Activated CD8-positive, alpha-beta T cell treated with anti-CD3 and anti-CD28 coated beads for 36 hours (primary cell): ENCODE results near the gene ADARB1. TPM values are rescaled to one million over a fixed set of nuclear protein-coding genes. Genes with fewer than 3 reads are reported as not detected.

Experiments
- ATAC-seq: fragments of 200-7000 bp; cut with Tn5 transposase; one replicate; pipeline ENCODE4 v1.10.0; 2021; ENCODE audit warnings: mild to moderate bottlenecking, moderate library complexity
- CTCF ChIA-PET: fragments of 350-600 bp; sonication (Branson Sonifier 250); formaldehyde crosslinking; loops from one replicate; lab custom pipeline; 2021; ENCODE audit warnings: antibody characterized with exemption; lab: Charles Lee
- POLR2A ChIA-PET: fragments of 350-600 bp; sonication (Branson Sonifier 250); formaldehyde crosslinking; loops from one replicate; lab custom pipeline; 2021; ENCODE audit warnings: antibody characterized with exemption; lab: Charles Lee
- DNase-seq: peaks from one replicate; pipeline ENCODE4 v3.0.0-alpha.2; 2020
- H3K27ac Mint-ChIP-seq: one replicate; pipeline ENCODE4 v1.8.0; 2021; ENCODE audit warnings: mild to moderate bottlenecking, mixed read lengths
- H3K27me3 Mint-ChIP-seq: one replicate; pipeline ENCODE4 v1.8.0; 2021; ENCODE audit warnings: mixed read lengths
- H3K36me3 Mint-ChIP-seq: one replicate; pipeline ENCODE4 v1.8.0; 2021; ENCODE audit warnings: low read depth, mixed read lengths
- H3K4me1 Mint-ChIP-seq: one replicate; pipeline ENCODE4 v1.8.0; 2021; ENCODE audit warnings: low read depth, mixed read lengths
- H3K4me3 Mint-ChIP-seq: one replicate; pipeline ENCODE4 v1.8.0; 2021; ENCODE audit warnings: mild to moderate bottlenecking, moderate library complexity, mixed read lengths
- H3K9me3 Mint-ChIP-seq: one replicate; pipeline ENCODE4 v1.8.0; 2021; ENCODE audit warnings: mixed read lengths
- intact Hi-C: fragments of 100-400 bp; cut with micrococcal nuclease; formaldehyde crosslinking; loops from one replicate; pipeline ENCODE4 v1.10.0; 2022
- total RNA-seq, 2 experiments: library from RNA; stranded (reverse); gene quantifications; one replicate each; pipeline ENCODE4 v1.2.3, GENCODE V29; 2021
- TF ChIP-seq, protein P1 (sequence below): fragments of 200-600 bp; IDR thresholded peaks from one replicate; pipeline ENCODE4 v1.8.0; 2022; ENCODE audit warnings: antibody characterized with exemption, mild to moderate bottlenecking

ADARB1 gene
- total RNA-seq, 2 experiments from 2014 or later, result 36.2 to 37.1 TPM

DNA sequence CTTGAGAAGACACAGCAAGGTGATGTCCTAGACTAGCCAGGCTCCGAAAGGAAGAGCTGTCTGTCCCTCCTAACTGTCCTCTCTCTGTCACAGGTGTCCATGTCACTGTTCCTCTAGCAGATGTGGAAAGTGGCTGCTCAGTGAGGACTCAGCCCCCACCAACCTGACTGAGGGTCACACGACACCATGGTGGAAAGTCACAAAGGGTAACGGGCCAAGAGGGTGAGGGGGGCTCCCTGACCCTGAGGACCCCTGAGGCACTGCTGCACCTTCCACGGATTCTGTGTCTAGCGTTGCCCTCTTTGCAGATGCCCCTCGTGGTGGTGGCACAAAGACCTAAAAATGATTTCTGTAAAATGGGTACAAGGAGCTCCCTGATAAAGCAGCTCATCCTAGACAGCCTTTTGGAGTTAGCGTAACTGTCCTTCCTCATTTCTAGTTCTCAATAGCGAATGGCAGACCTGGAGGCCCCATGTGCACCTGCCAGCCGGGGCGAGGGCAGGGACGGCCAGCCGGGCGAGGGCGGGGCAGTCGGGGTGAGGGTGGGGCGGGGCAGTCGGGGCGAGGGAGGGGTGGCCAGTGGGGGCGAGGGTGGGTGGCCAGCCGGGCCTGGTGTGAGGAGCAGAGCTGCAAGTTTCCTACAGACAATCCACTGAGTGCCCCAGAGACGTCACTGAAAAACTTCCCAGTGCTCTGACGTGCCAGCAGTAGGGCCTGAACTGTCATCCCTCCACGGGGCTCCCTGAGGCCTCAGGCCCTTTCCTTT lies 189.9 kb downstream of the ADARB1 start:
- Mint-ChIP-seq H3K27ac (no peak overlapping the region), H3K4me3 (no peak overlapping the region), H3K36me3 (peaks cover 17% of the 10 kb centered on the region), H3K9me3 (no peaks in the 10 kb centered on the region), H3K4me1 (peaks cover 20% of the 10 kb centered on the region), H3K27me3 (no peaks in the 10 kb centered on the region)
- CTCF ChIA-PET, result no interaction called here
- ATAC-seq, result no peak
- intact Hi-C loops, result no loop called here
- POLR2A ChIA-PET, result interaction anchor here (0.6 to 0.9 kb wide), 2 partner anchors 23 to 32 kb away, joined by 3 read pairs; partner anchors contain the start of gene POFUT2
- TF ChIP-seq, protein P1, sequence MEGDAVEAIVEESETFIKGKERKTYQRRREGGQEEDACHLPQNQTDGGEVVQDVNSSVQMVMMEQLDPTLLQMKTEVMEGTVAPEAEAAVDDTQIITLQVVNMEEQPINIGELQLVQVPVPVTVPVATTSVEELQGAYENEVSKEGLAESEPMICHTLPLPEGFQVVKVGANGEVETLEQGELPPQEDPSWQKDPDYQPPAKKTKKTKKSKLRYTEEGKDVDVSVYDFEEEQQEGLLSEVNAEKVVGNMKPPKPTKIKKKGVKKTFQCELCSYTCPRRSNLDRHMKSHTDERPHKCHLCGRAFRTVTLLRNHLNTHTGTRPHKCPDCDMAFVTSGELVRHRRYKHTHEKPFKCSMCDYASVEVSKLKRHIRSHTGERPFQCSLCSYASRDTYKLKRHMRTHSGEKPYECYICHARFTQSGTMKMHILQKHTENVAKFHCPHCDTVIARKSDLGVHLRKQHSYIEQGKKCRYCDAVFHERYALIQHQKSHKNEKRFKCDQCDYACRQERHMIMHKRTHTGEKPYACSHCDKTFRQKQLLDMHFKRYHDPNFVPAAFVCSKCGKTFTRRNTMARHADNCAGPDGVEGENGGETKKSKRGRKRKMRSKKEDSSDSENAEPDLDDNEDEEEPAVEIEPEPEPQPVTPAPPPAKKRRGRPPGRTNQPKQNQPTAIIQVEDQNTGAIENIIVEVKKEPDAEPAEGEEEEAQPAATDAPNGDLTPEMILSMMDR, result no peak
- no peak for DNase-seq

DNA sequence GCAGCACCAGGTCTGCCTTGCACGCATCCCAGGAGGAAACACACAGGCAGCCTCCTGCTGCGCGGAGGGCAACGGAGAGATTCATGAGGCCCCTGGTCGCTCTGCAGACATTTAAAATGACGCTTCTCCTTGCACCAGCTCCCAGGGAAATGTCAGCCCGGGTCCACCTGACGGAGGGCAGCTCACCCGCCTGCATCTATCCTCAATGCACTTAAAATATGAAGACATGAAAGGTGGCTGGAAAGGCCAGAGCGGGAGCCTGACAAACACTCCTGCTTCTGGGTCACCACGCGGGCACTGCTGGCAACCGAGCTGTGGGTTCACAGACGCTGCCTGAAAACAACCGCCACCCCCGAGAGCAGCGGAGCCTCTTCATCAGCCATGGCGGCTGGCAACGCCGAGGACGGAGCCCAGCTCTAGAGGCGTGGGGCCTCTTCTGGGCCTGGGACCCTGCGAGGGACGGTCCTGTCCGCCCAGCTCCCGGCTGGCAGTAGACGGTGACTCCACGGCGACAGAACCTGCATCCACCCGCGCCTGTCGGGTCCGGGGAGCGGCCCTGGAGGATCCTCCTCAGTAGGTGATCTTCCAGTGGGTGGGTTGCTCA lies 190.6 kb downstream of the ADARB1 start:
- Mint-ChIP-seq H3K9me3 (no peaks in the 10 kb centered on the region), H3K27me3 (no peaks in the 10 kb centered on the region), H3K36me3 (peaks cover 17% of the 10 kb centered on the region), H3K4me1 (peaks cover 20% of the 10 kb centered on the region), H3K4me3 (no peak overlapping the region), H3K27ac (no peak overlapping the region)
- CTCF ChIA-PET, result no interaction called here
- no peak for DNase-seq
- intact Hi-C loops, result no loop called here
- ATAC-seq, result no peak
- POLR2A ChIA-PET, result no interaction called here
- TF ChIP-seq, protein P1, result no peak

DNA sequence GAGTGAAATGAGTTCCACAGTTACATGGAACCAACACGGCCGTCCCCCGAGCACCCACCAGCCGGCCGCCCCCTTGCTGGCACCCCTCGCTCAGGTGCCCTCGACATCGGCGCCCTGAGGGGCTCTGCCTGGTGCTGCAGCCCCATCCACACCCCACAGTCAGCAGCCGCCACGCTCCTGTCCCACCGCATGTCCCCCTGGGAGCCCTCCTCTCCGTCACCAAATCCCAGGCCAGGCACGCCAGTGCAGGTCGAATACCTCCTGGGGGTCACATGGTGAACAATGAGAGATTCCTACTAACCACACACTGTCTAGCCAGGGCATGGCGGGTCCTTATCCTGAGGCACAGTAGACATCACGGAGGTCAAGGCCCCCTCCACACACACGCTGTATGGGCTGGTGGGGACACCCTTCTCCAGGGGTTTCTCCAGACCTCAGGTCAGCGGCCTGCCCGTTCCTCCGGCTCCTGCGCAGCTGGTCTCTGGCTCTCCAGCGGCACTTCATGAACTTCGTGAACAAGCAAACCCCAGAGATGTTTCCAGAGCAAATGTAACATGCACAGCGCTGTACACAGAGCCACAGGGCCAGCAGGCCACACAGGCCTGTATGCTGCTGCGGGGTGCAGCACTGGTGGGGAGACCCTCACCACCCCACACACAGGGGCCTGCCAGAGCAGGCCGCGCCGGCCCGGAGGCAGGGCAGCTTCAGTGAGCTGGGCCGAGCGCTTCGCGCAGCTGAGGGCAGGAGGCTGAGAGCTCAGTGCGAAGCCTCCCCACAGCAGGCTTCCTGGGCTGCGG lies 191.5 kb downstream of the ADARB1 start:
- no peak overlapping the region for H3K27ac Mint-ChIP-seq
- DNase-seq (no peak), ATAC-seq (no peak)
- TF ChIP-seq, protein P1, result no peak
- no peaks in the 10 kb centered on the region for H3K27me3 Mint-ChIP-seq
- H3K36me3 Mint-ChIP-seq, result peaks cover 17% of the 10 kb centered on the region
- intact Hi-C loops, result no loop called here
- no peaks in the 10 kb centered on the region for H3K9me3 Mint-ChIP-seq
- CTCF ChIA-PET, result no interaction called here
- H3K4me3 Mint-ChIP-seq, result no peak overlapping the region
- H3K4me1 Mint-ChIP-seq, result peaks cover 20% of the 10 kb centered on the region
- POLR2A ChIA-PET, result no interaction called here

DNA sequence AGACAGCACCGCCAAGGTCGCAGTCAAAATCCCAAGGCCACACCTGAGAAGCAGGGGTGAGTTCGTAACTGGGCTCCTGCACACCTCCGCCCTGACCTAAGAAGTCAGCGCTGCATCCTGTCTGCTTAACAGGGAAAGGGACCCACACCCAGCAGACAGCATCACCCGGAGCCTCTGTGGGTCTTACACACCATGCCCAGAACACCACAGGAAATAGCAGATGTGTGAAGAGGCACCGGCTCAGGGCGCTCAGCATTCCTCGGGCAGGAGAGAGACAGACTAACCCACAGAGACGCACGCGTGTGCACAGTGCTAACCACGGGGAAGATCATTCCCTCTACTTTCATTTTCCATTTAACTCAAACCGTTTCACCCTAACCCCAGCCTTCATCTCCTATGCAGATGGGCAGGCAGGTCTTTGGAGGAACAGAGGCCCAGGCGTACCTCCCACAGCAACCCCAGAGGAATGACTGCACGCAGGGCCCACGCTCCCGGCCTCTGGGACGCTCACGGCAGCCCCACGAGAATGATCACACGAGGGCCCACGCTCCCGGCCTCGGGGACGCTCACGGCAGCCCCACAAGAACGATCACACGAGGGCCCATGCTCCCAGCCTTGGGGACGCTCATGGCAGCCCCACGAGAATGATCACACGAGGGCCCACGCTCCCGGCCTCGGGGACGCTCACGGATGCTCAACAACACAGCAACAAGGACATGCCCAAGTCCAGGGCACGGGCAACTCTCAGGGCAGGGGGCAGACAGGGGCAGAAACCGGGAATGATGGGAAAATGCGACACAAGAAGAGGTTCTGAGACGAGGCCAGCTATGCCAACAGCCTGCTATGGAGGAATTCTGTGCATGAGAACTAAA lies 192.4 kb downstream of the ADARB1 start:
- no peaks in the 10 kb centered on the region for H3K27me3 Mint-ChIP-seq
- peaks cover 20% of the 10 kb centered on the region for H3K4me1 Mint-ChIP-seq
- peak overlapping the region; percentile 34 for H3K27ac Mint-ChIP-seq
- no peak overlapping the region for H3K4me3 Mint-ChIP-seq
- peak; percentile 53 for DNase-seq
- TF ChIP-seq, protein P1, result no peak
- ATAC-seq, result peak; percentile 84
- intact Hi-C loops, result no loop called here
- ChIA-PET CTCF (no interaction called here), POLR2A (no interaction called here)
- peaks cover 17% of the 10 kb centered on the region for H3K36me3 Mint-ChIP-seq
- no peaks in the 10 kb centered on the region for H3K9me3 Mint-ChIP-seq
